PFSK-1 (cell line): Measurements from ENCODE around the gene USP49.

ENCODE experiments used
- FOXP2 ChIP-seq: optimal IDR thresholded peaks from 2 replicates; pipeline ENCODE3; 2011; ENCODE audit warnings: borderline replicate concordance, control low read depth, inconsistent platforms; ENCODE audit not compliant: insufficient read depth; ENCODE audit errors: extremely low read length, extremely low read depth
- POLR2AphosphoS5 ChIP-seq: IDR thresholded peaks from 2 replicates; pipeline ENCODE4 v1.6.1; 2012; ENCODE audit warnings: low read depth, mild to moderate bottlenecking, control low read depth, low read length, moderate library complexity
- REST ChIP-seq, 2 experiments: IDR thresholded peaks; 2 replicates each; pipeline versions ENCODE4 v1.6.1 to v1.8.0; 2011 to 2012; ENCODE audit warnings: low read depth in 2 of 2, low read length in 2 of 2, control low read depth in 1 of 2, inconsistent platforms in 1 of 2, mild to moderate bottlenecking in 1 of 2, moderate library complexity in 1 of 2; ENCODE audit not compliant: insufficient read depth in 1 of 2
- SIN3A ChIP-seq: IDR thresholded peaks from 2 replicates; pipeline ENCODE4 v1.6.1; 2012; ENCODE audit warnings: mild to moderate bottlenecking, low read length, moderate library complexity, borderline replicate concordance; ENCODE audit not compliant: insufficient read depth
- TAF1 ChIP-seq: IDR thresholded peaks from 2 replicates; pipeline ENCODE4 v1.6.1; 2012; ENCODE audit warnings: low read length, control low read depth, borderline replicate concordance; ENCODE audit not compliant: insufficient read depth

The USP49 gene

GRCh38 chr6:41781366-41781730, 113.8 kb downstream of the USP49 start:
- TF ChIP-seq FOXP2 (no peak), POLR2AphosphoS5 (no peak), SIN3A (no peak), REST (IDR thresholded peaks at IDR 0.05; ENCODE audit: insufficient read depth in 1 of 2, low read depth in 2 of 2, low read length in 2 of 2) (no peak), TAF1 (no peak)

GRCh38 chr6:41780551-41781365, 114.4 kb downstream of the USP49 start, which contains the start of gene PRICKLE4:
TSS of gene PRICKLE4 (plus strand) at chr6:41780782. CDS start at chr6:41783474, 2,692 bp downstream.
- TF ChIP-seq SIN3A (no peak), REST (IDR thresholded peaks at IDR 0.05; ENCODE audit: insufficient read depth in 1 of 2, low read depth in 2 of 2, low read length in 2 of 2) (no peak), TAF1 (no peak), FOXP2 (no peak), POLR2AphosphoS5 (no peak)

- TF ChIP-seq SIN3A (no peak), POLR2AphosphoS5 (peak; percentile 35; the same call in 1 of the 2 replicates)
Measured at GRCh38 chr6:41779788-41780550, 115.2 kb downstream of the USP49 start, which contains the start of gene FRS3. TSS of gene FRS3 (minus strand) at chr6:41779900. CDS start at chr6:41776987, 2,913 bp downstream.

- no peak for TF ChIP-seq SIN3A
- no peak for TF ChIP-seq FOXP2
- no peak for TF ChIP-seq REST (IDR thresholded peaks at IDR 0.05; ENCODE audit: insufficient read depth in 1 of 2, low read depth in 2 of 2, low read length in 2 of 2)
- TF ChIP-seq POLR2AphosphoS5: no peak
- no peak for TF ChIP-seq TAF1
Measured at GRCh38 chr6:41779336-41779735, 115.8 kb downstream of the USP49 start.

- TF ChIP-seq REST (IDR thresholded peaks at IDR 0.05; ENCODE audit: insufficient read depth in 1 of 2, low read depth in 2 of 2, low read length in 2 of 2) (no peak), POLR2AphosphoS5 (no peak), TAF1 (no peak)
Measured at GRCh38 chr6:41778895-41779294, 116.3 kb downstream of the USP49 start.
